Measurements from ENCODE around the gene POU2F1.
A peak's percentile ranks its signal among the peaks of the same experiment; 100 is the strongest.
"Not testable (repeated sequence)": the region's sequence is repeated elsewhere in the genome, so short reads cannot be mapped to it uniquely, and the experiment has no call there.

POU2F1 gene

GRCh38 chr1:167310732-167311131, 90.0 kb downstream of the POU2F1 start:
- no peak overlapping the region for H3K4me3 Mint-ChIP-seq
- ATAC-seq (ENCODE audit: low read depth) (no peak), DNase-seq (ENCODE audit: low spot score in 2 of 2) (no peak)
- no peak overlapping the region for H3K27ac Mint-ChIP-seq
- peaks cover 7% of the 10 kb centered on the region for H3K9me3 Mint-ChIP-seq
- peaks cover 23% of the 10 kb centered on the region for H3K36me3 Mint-ChIP-seq
- no peaks in the 10 kb centered on the region for H3K27me3 Mint-ChIP-seq
- peaks cover 9% of the 10 kb centered on the region for H3K4me1 Mint-ChIP-seq

DNA sequence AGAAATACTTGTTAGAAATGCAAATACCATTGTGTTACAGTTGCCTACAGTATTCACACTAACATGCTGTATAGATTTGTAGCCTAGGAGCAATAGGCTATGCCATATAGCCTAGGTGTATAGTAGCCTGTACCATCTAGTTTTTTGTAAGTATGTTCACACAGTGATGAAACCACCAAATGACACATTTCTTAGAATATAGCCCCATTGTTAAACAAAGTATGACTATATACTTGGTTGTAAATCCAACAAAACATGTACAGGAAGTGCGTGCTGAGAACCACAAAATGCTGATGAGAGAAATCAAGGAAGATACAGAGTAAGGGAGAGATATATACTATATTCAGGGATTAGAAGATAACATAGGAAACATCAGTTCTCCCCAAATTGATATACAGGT, 92.2 kb downstream of the POU2F1 start:
- Mint-ChIP-seq H3K36me3 (peaks cover 32% of the 10 kb centered on the region), H3K4me1 (peaks cover 9% of the 10 kb centered on the region), H3K27me3 (no peaks in the 10 kb centered on the region), H3K27ac (no peak overlapping the region), H3K9me3 (peaks cover 14% of the 10 kb centered on the region), H3K4me3 (no peak overlapping the region)
- DNase-seq (ENCODE audit: low spot score in 2 of 2): no peak
- no peak for ATAC-seq (ENCODE audit: low read depth)

DNA sequence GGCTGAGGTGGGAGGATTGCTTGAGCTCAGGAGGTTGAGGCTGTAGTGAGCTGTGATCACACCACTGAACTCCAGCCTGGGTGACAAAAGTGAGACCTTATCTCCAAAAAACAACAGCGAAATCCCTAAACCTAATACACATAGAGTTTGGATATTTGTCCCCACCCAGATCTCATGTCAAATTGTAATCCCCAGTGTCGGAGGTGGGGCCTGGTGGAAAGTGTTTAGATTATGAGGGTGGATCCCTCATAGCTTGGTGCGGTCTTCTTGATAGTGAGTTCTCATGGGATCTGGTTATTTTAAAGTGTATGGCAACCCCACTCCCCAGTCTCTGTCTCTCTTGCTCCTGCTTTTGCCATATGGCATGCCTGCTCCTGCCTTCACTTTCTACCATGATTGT, 94.0 kb downstream of the POU2F1 start:
- Mint-ChIP-seq H3K4me1 (peaks cover 6% of the 10 kb centered on the region), H3K27me3 (no peaks in the 10 kb centered on the region), H3K4me3 (no peak overlapping the region), H3K27ac (no peak overlapping the region), H3K9me3 (peaks cover 16% of the 10 kb centered on the region), H3K36me3 (peaks cover 45% of the 10 kb centered on the region)
- DNase-seq (ENCODE audit: low spot score in 2 of 2) (no peak), ATAC-seq (ENCODE audit: low read depth) (no peak)

DNA sequence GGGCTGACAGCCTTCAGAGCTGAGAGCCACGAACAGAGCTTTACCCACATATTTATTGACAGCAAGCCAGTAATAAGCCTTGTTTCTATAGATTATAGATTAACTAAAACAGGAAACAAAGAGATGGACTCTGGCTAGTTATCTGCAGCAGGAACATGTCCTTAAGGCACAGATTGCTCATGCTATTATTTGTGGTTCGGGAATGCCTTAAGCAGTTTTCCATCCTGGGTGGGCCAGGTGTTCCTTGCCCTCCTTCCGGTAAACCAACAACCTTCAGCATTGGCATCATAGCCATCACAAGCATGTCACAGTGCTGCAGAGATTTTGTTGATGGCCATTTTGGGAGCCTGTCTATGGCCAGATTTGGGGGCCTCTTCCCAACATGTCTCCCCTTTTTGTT, 96.8 kb downstream of the POU2F1 start:
- H3K27me3 Mint-ChIP-seq: no peaks in the 10 kb centered on the region
- H3K4me1 Mint-ChIP-seq: peaks cover 6% of the 10 kb centered on the region
- H3K27ac Mint-ChIP-seq: no peak overlapping the region
- DNase-seq (ENCODE audit: low spot score in 2 of 2) (no peak), ATAC-seq (ENCODE audit: low read depth) (no peak)
- peaks cover 59% of the 10 kb centered on the region for H3K36me3 Mint-ChIP-seq
- no peak overlapping the region for H3K4me3 Mint-ChIP-seq
- H3K9me3 Mint-ChIP-seq: peaks cover 23% of the 10 kb centered on the region

DNA sequence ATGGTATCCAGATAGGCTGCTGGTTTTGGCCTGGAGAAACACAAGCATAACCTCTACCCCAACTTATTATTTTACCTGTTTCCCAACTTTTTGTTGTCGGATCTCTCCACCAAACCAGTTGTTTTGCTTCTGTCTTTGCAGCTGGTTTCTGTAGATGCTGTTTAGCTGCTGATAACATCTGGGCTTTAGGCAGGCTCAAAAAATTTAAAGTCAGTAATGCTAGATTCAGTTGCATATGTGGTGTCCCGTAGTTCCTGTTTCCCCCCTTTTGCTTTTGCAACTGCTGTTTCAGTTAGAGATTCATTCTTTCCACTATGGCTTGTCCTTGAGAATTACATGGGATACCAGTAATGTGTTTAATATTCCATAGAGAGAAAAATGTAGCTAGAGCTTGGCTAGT, 98.5 kb downstream of the POU2F1 start:
- Mint-ChIP-seq H3K36me3 (peaks cover 64% of the 10 kb centered on the region), H3K9me3 (peaks cover 23% of the 10 kb centered on the region)
- ATAC-seq (ENCODE audit: low read depth); DNase-seq (ENCODE audit: low spot score in 2 of 2); H3K4me3 Mint-ChIP-seq; H3K27ac Mint-ChIP-seq; H3K27me3 Mint-ChIP-seq; H3K4me1 Mint-ChIP-seq: not testable (repeated sequence)

- H3K27ac Mint-ChIP-seq: no peak overlapping the region
Measured at GRCh38 chr1:167322483-167322882, 101.8 kb downstream of the POU2F1 start.

GRCh38 chr1:167325151-167325550, 104.5 kb downstream of the POU2F1 start:
- H3K9me3 Mint-ChIP-seq: peaks cover 26% of the 10 kb centered on the region
- H3K27ac Mint-ChIP-seq: no peak overlapping the region
- H3K4me3 Mint-ChIP-seq: no peak overlapping the region
- peaks cover 19% of the 10 kb centered on the region for H3K4me1 Mint-ChIP-seq
- DNase-seq (ENCODE audit: low spot score in 2 of 2) (no peak), ATAC-seq (ENCODE audit: low read depth) (no peak)
- H3K27me3 Mint-ChIP-seq: no peaks in the 10 kb centered on the region
- peaks cover 45% of the 10 kb centered on the region for H3K36me3 Mint-ChIP-seq

More at GRCh38 chr1:167322483-167322882, 101.8 kb downstream of the POU2F1 start:
- ATAC-seq (ENCODE audit: low read depth) (no peak), DNase-seq (ENCODE audit: low spot score in 2 of 2) (no peak)
- Mint-ChIP-seq H3K4me3 (no peak overlapping the region), H3K27me3 (no peaks in the 10 kb centered on the region), H3K36me3 (peaks cover 66% of the 10 kb centered on the region), H3K4me1 (peaks cover 5% of the 10 kb centered on the region), H3K9me3 (peaks cover 28% of the 10 kb centered on the region)

DNA sequence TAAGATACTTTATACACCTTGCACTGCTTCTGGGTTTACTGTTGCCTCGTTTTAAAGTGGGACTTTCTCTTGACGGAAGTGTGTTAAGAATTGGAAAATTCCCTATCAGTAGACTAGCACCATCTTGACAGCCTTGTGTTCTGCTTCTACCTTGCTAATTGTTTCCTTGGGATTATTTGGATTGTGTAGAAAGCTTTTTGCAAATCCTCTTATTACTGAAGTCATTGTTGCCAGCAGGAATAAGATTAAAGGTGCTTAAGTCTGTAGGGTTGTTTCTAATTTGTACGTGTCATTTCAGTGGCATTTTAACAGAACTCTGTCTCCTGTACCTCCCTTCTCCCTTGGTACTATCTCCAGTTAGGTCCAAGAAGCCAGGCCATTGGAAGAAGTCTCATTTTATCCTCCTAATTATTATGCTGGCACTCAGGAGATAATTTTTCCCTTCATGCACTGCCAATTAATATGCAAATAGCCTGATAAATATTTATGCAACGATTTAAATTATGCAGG, 107.7 kb downstream of the POU2F1 start:
- H3K27me3 Mint-ChIP-seq: no peaks in the 10 kb centered on the region
- no peak for ATAC-seq (ENCODE audit: low read depth)
- no peak for DNase-seq (ENCODE audit: low spot score in 2 of 2)
- peak overlapping the region; percentile 89 for H3K4me3 Mint-ChIP-seq
- peaks cover 38% of the 10 kb centered on the region for H3K4me1 Mint-ChIP-seq
- peaks cover 17% of the 10 kb centered on the region for H3K9me3 Mint-ChIP-seq
- peaks cover 28% of the 10 kb centered on the region for H3K36me3 Mint-ChIP-seq
- peak overlapping the region; percentile 89 for H3K27ac Mint-ChIP-seq

GRCh38 chr1:167328816-167329483, 108.3 kb downstream of the POU2F1 start:
- peaks cover 43% of the 10 kb centered on the region for H3K4me1 Mint-ChIP-seq
- no peaks in the 10 kb centered on the region for H3K27me3 Mint-ChIP-seq
- H3K4me3 Mint-ChIP-seq: peak overlapping the region; percentile 89
- peaks cover 17% of the 10 kb centered on the region for H3K9me3 Mint-ChIP-seq
- DNase-seq (ENCODE audit: low spot score in 2 of 2): peak; percentile 23 to 61
- peak; percentile 93 for ATAC-seq (ENCODE audit: low read depth)
- H3K36me3 Mint-ChIP-seq: peaks cover 23% of the 10 kb centered on the region
- peak overlapping the region; percentile 89 for H3K27ac Mint-ChIP-seq

DNA sequence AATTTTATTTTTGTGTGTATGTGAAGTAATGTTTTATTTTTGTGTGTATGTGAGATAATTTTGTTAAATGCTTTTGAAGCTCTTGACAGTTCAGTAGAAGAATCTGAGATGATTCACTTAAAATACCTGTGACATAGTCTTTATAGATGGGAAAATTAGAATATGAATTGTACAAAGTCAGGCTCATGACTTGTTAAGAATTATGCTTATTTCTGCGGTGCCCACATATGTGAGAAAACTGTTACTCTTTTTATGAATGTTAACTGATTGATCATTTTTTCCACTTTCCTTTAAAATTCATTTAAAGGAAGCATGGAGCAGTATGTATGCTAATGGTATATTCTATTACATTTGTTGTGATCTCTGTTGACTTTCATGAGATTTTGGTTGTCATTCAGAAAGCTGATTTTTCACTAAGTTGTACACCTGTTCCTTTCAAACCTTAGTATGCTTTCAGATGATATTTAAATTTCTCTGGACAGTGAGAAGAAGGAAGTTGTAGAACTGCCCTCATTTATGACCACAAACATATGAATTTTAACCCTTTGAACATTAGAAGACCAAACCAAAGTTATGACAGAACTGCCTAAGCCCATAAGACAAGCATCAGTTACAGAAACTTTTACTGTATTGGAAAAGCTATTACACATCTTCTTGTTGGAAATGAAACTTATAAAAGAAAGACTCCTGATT, 110.1 kb downstream of the POU2F1 start:
- ATAC-seq (ENCODE audit: low read depth): no peak
- peaks cover 6% of the 10 kb centered on the region for H3K9me3 Mint-ChIP-seq
- no peak for DNase-seq (ENCODE audit: low spot score in 2 of 2)
- peaks cover 17% of the 10 kb centered on the region for H3K36me3 Mint-ChIP-seq
- no peaks in the 10 kb centered on the region for H3K27me3 Mint-ChIP-seq
- peak overlapping the region; percentile 96 for H3K27ac Mint-ChIP-seq
- peaks cover 48% of the 10 kb centered on the region for H3K4me1 Mint-ChIP-seq
- peak overlapping the region; percentile 86 for H3K4me3 Mint-ChIP-seq

DNA sequence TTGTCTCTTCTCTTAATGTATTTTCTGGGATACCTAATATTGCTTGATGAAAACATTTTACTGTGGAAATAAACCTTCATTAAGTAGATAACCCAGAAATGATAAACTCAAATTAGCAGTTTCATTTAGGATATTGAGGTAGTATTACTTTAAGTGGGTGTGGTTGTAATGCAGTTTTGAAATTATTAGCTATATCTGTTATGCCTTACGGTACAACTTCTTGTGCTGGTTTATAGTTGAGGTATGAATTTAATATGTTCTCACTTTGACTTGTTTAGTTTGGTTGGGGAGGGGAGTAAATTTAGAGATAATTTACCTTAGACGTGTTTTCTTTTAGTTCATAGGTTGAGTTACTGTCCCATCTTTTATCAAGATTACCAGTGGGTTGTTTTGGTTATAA, 111.0 kb downstream of the POU2F1 start:
- peaks cover 11% of the 10 kb centered on the region for H3K36me3 Mint-ChIP-seq
- H3K27me3 Mint-ChIP-seq: no peaks in the 10 kb centered on the region
- peak overlapping the region; percentile 76 for H3K4me3 Mint-ChIP-seq
- peaks cover 1% of the 10 kb centered on the region for H3K9me3 Mint-ChIP-seq
- peak overlapping the region; percentile 96 for H3K27ac Mint-ChIP-seq
- peaks cover 48% of the 10 kb centered on the region for H3K4me1 Mint-ChIP-seq
- ATAC-seq (ENCODE audit: low read depth) (no peak), DNase-seq (ENCODE audit: low spot score in 2 of 2) (no peak)

DNA sequence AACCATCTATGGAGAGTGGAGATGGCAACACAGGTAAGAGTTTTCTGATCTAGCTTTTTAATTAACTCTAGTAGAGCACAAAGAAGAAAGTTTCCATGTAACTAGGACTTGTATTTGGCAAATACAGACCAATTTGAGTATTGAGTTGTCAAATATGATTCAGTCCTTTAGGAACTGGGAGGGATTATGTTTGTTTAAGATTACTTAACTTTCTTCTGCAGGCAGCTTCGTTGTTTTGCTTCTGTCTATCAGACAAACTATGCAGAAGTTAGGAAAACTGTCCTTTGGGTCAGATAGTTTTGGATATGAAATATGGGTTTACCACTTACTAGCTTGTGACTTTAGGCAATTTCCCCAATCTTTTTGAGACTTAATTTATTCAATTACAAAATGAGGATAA, 111.8 kb downstream of the POU2F1 start:
- H3K27ac Mint-ChIP-seq: peak overlapping the region; percentile 96
- peaks cover 14% of the 10 kb centered on the region for H3K36me3 Mint-ChIP-seq
- peaks cover 43% of the 10 kb centered on the region for H3K4me1 Mint-ChIP-seq
- ATAC-seq (ENCODE audit: low read depth) (no peak), DNase-seq (ENCODE audit: low spot score in 2 of 2) (no peak)
- peaks cover 1% of the 10 kb centered on the region for H3K9me3 Mint-ChIP-seq
- H3K27me3 Mint-ChIP-seq: no peaks in the 10 kb centered on the region
- peak overlapping the region; percentile 53 for H3K4me3 Mint-ChIP-seq

DNA sequence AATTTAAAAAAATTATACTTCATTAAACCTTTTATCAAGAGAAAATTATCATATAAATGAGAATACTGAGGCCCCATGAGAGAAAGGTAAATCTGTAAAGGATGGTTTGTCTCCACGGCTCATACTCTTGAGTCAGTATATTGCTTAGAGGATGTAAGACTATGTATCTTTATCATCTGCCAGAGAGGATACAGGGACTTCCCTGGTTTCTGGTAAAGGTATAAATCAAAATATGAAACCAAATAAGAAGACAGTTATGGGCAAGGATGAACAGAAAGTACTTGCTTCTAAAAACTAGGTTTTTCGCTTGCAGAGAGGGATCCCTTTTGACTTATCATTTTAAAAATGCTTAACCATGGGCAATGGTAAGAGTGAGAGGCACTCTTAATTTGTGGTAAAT, 112.4 kb downstream of the POU2F1 start:
- Mint-ChIP-seq H3K4me3 (peak overlapping the region; percentile 39), H3K36me3 (peaks cover 19% of the 10 kb centered on the region), H3K9me3 (peaks cover 1% of the 10 kb centered on the region), H3K27ac (peak overlapping the region; percentile 71), H3K4me1 (peaks cover 42% of the 10 kb centered on the region), H3K27me3 (no peaks in the 10 kb centered on the region)
- DNase-seq (ENCODE audit: low spot score in 2 of 2) (no peak), ATAC-seq (ENCODE audit: low read depth) (peak; percentile 7)

GRCh38 chr1:167333703-167334102, 113.0 kb downstream of the POU2F1 start:
- Mint-ChIP-seq H3K4me1 (peaks cover 38% of the 10 kb centered on the region), H3K4me3 (peak overlapping the region; percentile 39), H3K9me3 (peaks cover 1% of the 10 kb centered on the region), H3K27me3 (no peaks in the 10 kb centered on the region), H3K36me3 (peaks cover 22% of the 10 kb centered on the region), H3K27ac (peak overlapping the region; percentile 71)
- no peak for DNase-seq (ENCODE audit: low spot score in 2 of 2)
- ATAC-seq (ENCODE audit: low read depth): no peak

All from memory B cell (primary cell).